Measurements from ENCODE around the gene PRKG1. TPM values are rescaled to one million over a fixed set of nuclear protein-coding genes. Genes with fewer than 3 reads are reported as not detected.

Gene PRKG1
- total and polyA plus RNA-seq, 4 donors = 0.46 to 5.1 (median 1.5) TPM

GRCh38 chr10:51763746-51764145, 689.5 kb downstream of the PRKG1 start (continued):
- no peak for TF ChIP-seq ZBTB33 (IDR thresholded peaks at IDR 0.05)
- no peak for TF ChIP-seq GABPA (IDR thresholded peaks at IDR 0.05 in 1 of 2, conservative IDR thresholded peaks at IDR 0.05 in 1 of 2)
- no peak for TF ChIP-seq JUND (IDR thresholded peaks at IDR 0.05)
- no peak for TF ChIP-seq SP1 (IDR thresholded peaks at IDR 0.05)

- Histone ChIP-seq H3K4me1 (ENCODE audit: control insufficient read depth in 4 of 4, insufficient read depth in 4 of 4, low read length in 3 of 4) (no peaks in the 10 kb centered on the region), H3K27me3 (ENCODE audit: control insufficient read depth in 4 of 4, insufficient read depth in 4 of 4, low read length in 3 of 4) (no peaks in the 10 kb centered on the region), H3K4me3 (ENCODE audit: low read depth in 1 of 3, low read length in 3 of 3) (no peak overlapping the region), H3K36me3 (ENCODE audit: control insufficient read depth in 4 of 4, insufficient read depth in 3 of 4, low read depth in 1 of 4, low read length in 3 of 4) (no peaks in the 10 kb centered on the region), H3K9me3 (ENCODE audit: control insufficient read depth in 4 of 4, low read length in 3 of 4) (peaks cover 0 to 1% (median 0%) of the 10 kb centered on the region in 4 donors), H3K9ac (ENCODE audit: low read depth in 1 of 2, low read length in 2 of 2) (no peak overlapping the region), H3K27ac (ENCODE audit: low read depth in 1 of 2, low read length in 2 of 2) (no peak overlapping the region)
- no peak for DNase-seq (ENCODE audit: low spot score)
- TF ChIP-seq HNF4G (IDR thresholded peaks at IDR 0.05) = no peak
- no peak for TF ChIP-seq TAF1 (conservative IDR thresholded peaks at IDR 0.05)
- no peak for TF ChIP-seq SP1 (IDR thresholded peaks at IDR 0.05)
- TF ChIP-seq CTCF (IDR thresholded peaks at IDR 0.05; ENCODE audit: low read depth, low read length, missing input control) = no peak
- no peak for TF ChIP-seq JUND (IDR thresholded peaks at IDR 0.05)
- no peak for TF ChIP-seq ATF3 (IDR thresholded peaks at IDR 0.05)
- no peak for TF ChIP-seq GABPA (IDR thresholded peaks at IDR 0.05 in 1 of 2, conservative IDR thresholded peaks at IDR 0.05 in 1 of 2)
- TF ChIP-seq FOXA1 (IDR thresholded peaks at IDR 0.05) = no peak
- no peak for TF ChIP-seq YY1 (IDR thresholded peaks at IDR 0.05)
- no peak for TF ChIP-seq REST (IDR thresholded peaks at IDR 0.05)
- TF ChIP-seq HNF4A (conservative IDR thresholded peaks at IDR 0.05) = no peak
- no peak for TF ChIP-seq FOXA2 (IDR thresholded peaks at IDR 0.05)
- WGBS = 62% methylated on average over 1 of the region's 1 CpG
Measured at GRCh38 chr10:51765284-51765971, 691.1 kb downstream of the PRKG1 start.
